Keratinocyte (primary cell): ENCODE results near the gene NEAT1. TPM values are rescaled to one million over a fixed set of nuclear protein-coding genes. Genes with fewer than 3 reads are reported as not detected.

Experiments
- DNase-seq: peaks from one replicate; pipeline ENCODE4 v3.0.0-alpha.2; 2011; ENCODE audit warnings: low read depth, missing footprints, low spot score
- FAIRE-seq: peaks from 2 replicates; lab custom pipeline; 2011; peaks lifted over from hg19 to GRCh38; lab: Jason Lieb, UNC
- H2AFZ ChIP-seq: 2 replicates; pipeline ENCODE4 v1.6.0; 2012; ENCODE audit warnings: low read length, control low read depth, inconsistent platforms; ENCODE audit not compliant: control insufficient read depth
- H3K27ac ChIP-seq: 2 replicates; pipeline ENCODE4 v1.5.1; 2011; ENCODE audit warnings: low read length; ENCODE audit not compliant: control insufficient read depth, insufficient read depth
- H3K27me3 ChIP-seq: 3 replicates; pipeline ENCODE4 v1.6.0; 2011; ENCODE audit warnings: low read length; ENCODE audit not compliant: control insufficient read depth, insufficient read depth; ENCODE audit errors: extremely low read depth
- H3K36me3 ChIP-seq, 2 experiments: 2 replicates in 1 of 2; 3 replicates in 1 of 2; pipeline ENCODE4 v1.5.1; 2011; ENCODE audit warnings: low read length in 2 of 2, mild to moderate bottlenecking in 1 of 2; ENCODE audit not compliant: control insufficient read depth in 2 of 2, insufficient read depth in 2 of 2; ENCODE audit errors: extremely low read depth in 1 of 2
- H3K4me1 ChIP-seq: 3 replicates; pipeline ENCODE4 v1.5.1; 2011; ENCODE audit warnings: low read length; ENCODE audit not compliant: control insufficient read depth, insufficient read depth; ENCODE audit errors: extremely low read depth
- H3K4me2 ChIP-seq: 3 replicates; pipeline ENCODE4 v1.6.0; 2011; ENCODE audit warnings: low read depth, low read length; ENCODE audit not compliant: control insufficient read depth, insufficient read depth; ENCODE audit errors: extremely low read depth
- H3K4me3 ChIP-seq, 3 experiments: fragments of 200-600 bp in 1 of 3; sonication (generic) in 1 of 3; 2 replicates in 2 of 3; 3 replicates in 1 of 3; pipeline ENCODE4 v1.5.1; 2011 to 2016; ENCODE audit warnings: low read length in 3 of 3, mild to moderate bottlenecking in 3 of 3, control low read depth in 2 of 3, inconsistent platforms in 1 of 3, low read depth in 1 of 3, mixed read lengths in 1 of 3, mixed run types in 1 of 3, moderate library complexity in 1 of 3; ENCODE audit not compliant: control insufficient read depth in 2 of 3, insufficient read depth in 2 of 3; ENCODE audit errors: extremely low read depth in 1 of 3
- H3K79me2 ChIP-seq: 2 replicates; pipeline ENCODE4 v1.6.0; 2012; ENCODE audit warnings: low read length; ENCODE audit not compliant: control insufficient read depth, insufficient read depth
- H3K9ac ChIP-seq: 3 replicates; pipeline ENCODE4 v1.6.0; 2011; ENCODE audit warnings: low read length; ENCODE audit not compliant: control insufficient read depth, insufficient read depth; ENCODE audit errors: extremely low read depth
- H3K9me1 ChIP-seq: 3 replicates; pipeline ENCODE4 v1.6.0; 2011; ENCODE audit warnings: low read length; ENCODE audit not compliant: control insufficient read depth, insufficient read depth; ENCODE audit errors: extremely low read depth
- H3K9me3 ChIP-seq: 2 replicates; pipeline ENCODE4 v1.5.1; 2012; ENCODE audit warnings: low read depth, low read length; ENCODE audit not compliant: control insufficient read depth
- H4K20me1 ChIP-seq: 3 replicates; pipeline ENCODE4 v1.6.0; 2011; ENCODE audit warnings: low read length; ENCODE audit not compliant: control insufficient read depth, insufficient read depth; ENCODE audit errors: extremely low read depth
- CTCF ChIP-seq, 3 experiments: IDR thresholded peaks in 1 of 3; conservative IDR thresholded peaks in 1 of 3; optimal IDR thresholded peaks in 1 of 3; 2 replicates in 2 of 3; 3 replicates in 1 of 3; pipeline versions ENCODE3 to v1.5.1; 2011; ENCODE audit warnings: low read length in 3 of 3, mild to moderate bottlenecking in 3 of 3, moderate library complexity in 2 of 3, control low read depth in 1 of 3, inconsistent platforms in 1 of 3; ENCODE audit not compliant: insufficient read depth in 2 of 3; ENCODE audit errors: extremely low read depth in 1 of 3
- EZH2 ChIP-seq: IDR thresholded peaks from one replicate; pipeline ENCODE4 v1.6.1; 2012; ENCODE audit warnings: inconsistent platforms, mild to moderate bottlenecking, low read length, moderate library complexity
- dilution Hi-C: fragments of 300-500 bp; cut with MboI; formaldehyde crosslinking; loops from one replicate; pipeline ENCODE4 v1.7.0; 2020; ENCODE audit warnings: low sequenced_read_pairs; ENCODE audit not compliant: extremely low pct_ligation_motif_present
- polyA plus RNA-seq, 5 experiments: library from polyadenylated mRNA; depleted of rRNA in 3 of 5; stranded (reverse) in 3 of 5; stranded (forward) in 1 of 5; unstranded in 1 of 5; fragments of >200 nt; gene quantifications; 1 replicate in 1 of 5; 2 replicates in 3 of 5; 3 replicates in 1 of 5; pipeline versions ENCODE4 v1.2.1 to v1.2.3, GENCODE V29; 2011 to 2012; ENCODE audit warnings: missing spikeins in 2 of 5, low read depth in 1 of 5, low replicate concordance in 1 of 5

NEAT1 gene
- polyA plus RNA-seq, 1 donor (not counting 4 experiments of a cell fraction or from before 2014, with no cell fraction given) = 270 TPM

- H3K9me1 ChIP-seq = peaks cover 3% of the 10 kb centered on the region
- no peaks in the 10 kb centered on the region for H3K9me3 ChIP-seq
- H4K20me1 ChIP-seq = peaks cover 2% of the 10 kb centered on the region
- peaks cover 26% of the 10 kb centered on the region for H3K4me1 ChIP-seq
- H3K36me3 ChIP-seq = peaks cover 16 to 42% of the 10 kb centered on the region in 2 experiments
- TF ChIP-seq EZH2 (no peak), CTCF (optimal IDR thresholded peaks at IDR 0.05 in 1 of 3, IDR thresholded peaks at IDR 0.05 in 1 of 3, conservative IDR thresholded peaks at IDR 0.05 in 1 of 3; ENCODE audit: extremely low read depth in 1 of 3, insufficient read depth in 2 of 3, low read length in 3 of 3) (no peak)
- no peak overlapping the region for H3K4me2 ChIP-seq
- H2AFZ ChIP-seq = no peak overlapping the region
- DNase-seq = no peak
- no peak overlapping the region for H3K9ac ChIP-seq
- dilution Hi-C loops = no loop called here
- no peak overlapping the region for H3K4me3 ChIP-seq
- peaks cover 37% of the 10 kb centered on the region for H3K79me2 ChIP-seq
- H3K27me3 ChIP-seq = no peaks in the 10 kb centered on the region
- no peak overlapping the region for H3K27ac ChIP-seq
- FAIRE-seq = no peak
These were observed 29.0 kb upstream of the NEAT1 start for GRCh38 chr11:65393513-65394079.

GRCh38 chr11:65394125-65394536 lies 28.5 kb upstream of the NEAT1 start:
- no peak overlapping the region for H3K4me2 ChIP-seq
- peaks cover 32% of the 10 kb centered on the region for H3K79me2 ChIP-seq
- FAIRE-seq (no peak), DNase-seq (no peak)
- H3K9ac ChIP-seq = no peak overlapping the region
- dilution Hi-C loops = no loop called here
- H3K27me3 ChIP-seq = no peaks in the 10 kb centered on the region
- peaks cover 3% of the 10 kb centered on the region for H3K9me1 ChIP-seq
- no peak overlapping the region for H3K27ac ChIP-seq
- H3K9me3 ChIP-seq = no peaks in the 10 kb centered on the region
- TF ChIP-seq EZH2 = no peak
- H3K4me1 ChIP-seq = peaks cover 21% of the 10 kb centered on the region
- no peak overlapping the region for H3K4me3 ChIP-seq
- peaks cover 15 to 44% of the 10 kb centered on the region in 2 experiments for H3K36me3 ChIP-seq
- H2AFZ ChIP-seq = no peak overlapping the region
- peaks cover 2% of the 10 kb centered on the region for H4K20me1 ChIP-seq
